GM23338 (cell line): Measurements from ENCODE around the gene TMEM212. TPM values are rescaled to one million over a fixed set of nuclear protein-coding genes. Genes with fewer than 3 reads are reported as not detected.
"Not testable (repeated sequence)": the region's sequence is repeated elsewhere in the genome, so short reads cannot be mapped to it uniquely, and the experiment has no call there.

ENCODE experiments used
- ATAC-seq: fragments of 200-7000 bp; cut with Tn5 transposase; 3 replicates; pipeline ENCODE4 v1.9.1; 2020
- DNase-seq: peaks from one replicate; pipeline ENCODE4 v3.0.0-alpha.2; 2015; ENCODE audit warnings: low spot score
- H2AFZ ChIP-seq: fragments of 200-600 bp; sonication (generic); 2 replicates; pipeline ENCODE4 v1.8.0; 2016; ENCODE audit warnings: antibody characterized with exemption, mild to moderate bottlenecking, moderate library complexity
- H3F3A ChIP-seq: fragments of 200-600 bp; sonication (generic); replicated peaks from 2 replicates; pipeline ENCODE4 v1.8.0; 2017; ENCODE audit warnings: antibody characterized with exemption, mixed run types, low read depth
- H3K27ac ChIP-seq: fragments of 200-600 bp; sonication (generic); 2 replicates; pipeline ENCODE4 v1.6.1; 2016; ENCODE audit warnings: low read depth
- H3K27me3 ChIP-seq: fragments of 200-600 bp; sonication (generic); 2 replicates; pipeline ENCODE4 v1.8.0; 2016; ENCODE audit warnings: mild to moderate bottlenecking, mixed run types, moderate library complexity; ENCODE audit not compliant: insufficient read depth
- H3K36me3 ChIP-seq: fragments of 200-600 bp; sonication (generic); 2 replicates; pipeline ENCODE4 v1.8.0; 2016; ENCODE audit warnings: mild to moderate bottlenecking; ENCODE audit not compliant: insufficient read depth
- H3K4me1 ChIP-seq: fragments of 200-600 bp; sonication (generic); 2 replicates; pipeline ENCODE4 v1.8.0; 2016; ENCODE audit warnings: mild to moderate bottlenecking, moderate library complexity; ENCODE audit not compliant: insufficient read depth
- H3K4me2 ChIP-seq: fragments of 200-600 bp; sonication (generic); 2 replicates; pipeline ENCODE4 v1.7.1; 2017; ENCODE audit warnings: mixed run types
- H3K4me3 ChIP-seq: fragments of 200-600 bp; sonication (generic); 2 replicates; pipeline ENCODE4 v1.6.1; 2016; ENCODE audit warnings: mixed run types
- H3K79me2 ChIP-seq: fragments of 200-600 bp; sonication (generic); replicated peaks from 2 replicates; pipeline ENCODE4 v1.8.0; 2017; ENCODE audit warnings: mild to moderate bottlenecking; ENCODE audit not compliant: insufficient read depth
- H3K9me2 ChIP-seq: fragments of 200-600 bp; sonication (generic); 2 replicates; pipeline ENCODE4 v1.8.0; 2017; ENCODE audit not compliant: insufficient read depth
- H4K20me1 ChIP-seq: fragments of 200-600 bp; sonication (generic); replicated peaks from 2 replicates; pipeline ENCODE4 v1.8.0; 2017; ENCODE audit warnings: mild to moderate bottlenecking; ENCODE audit not compliant: insufficient read depth
- H3K27ac Mint-ChIP-seq: 2 replicates; pipeline ENCODE4 v1.8.0; 2020; ENCODE audit warnings: inconsistent platforms, mild to moderate bottlenecking, moderate library complexity, mixed read lengths
- H3K27me3 Mint-ChIP-seq: 3 replicates; pipeline ENCODE4 v1.8.0; 2022; ENCODE audit warnings: low read depth, mild to moderate bottlenecking, moderate library complexity, mixed read lengths, inconsistent platforms; ENCODE audit not compliant: insufficient read depth, poor library complexity
- H3K36me3 Mint-ChIP-seq: 3 replicates; pipeline ENCODE4 v1.8.0; 2021; ENCODE audit warnings: low read depth, mild to moderate bottlenecking, inconsistent platforms, moderate library complexity, mixed read lengths
- H3K4me1 Mint-ChIP-seq: 3 replicates; pipeline ENCODE4 v1.8.0; 2020; ENCODE audit warnings: mild to moderate bottlenecking, inconsistent platforms, mixed read lengths
- H3K4me3 Mint-ChIP-seq: 3 replicates; pipeline ENCODE4 v1.8.0; 2021; ENCODE audit warnings: moderate library complexity, mild to moderate bottlenecking, inconsistent platforms, mixed read lengths
- H3K9me3 Mint-ChIP-seq: 3 replicates; pipeline ENCODE4 v1.8.0; 2020; ENCODE audit warnings: moderate library complexity, mild to moderate bottlenecking, inconsistent platforms, mixed read lengths
- CREB1 ChIP-seq: fragments of 250-450 bp; sonication (Bioruptor Pico); IDR thresholded peaks from 2 replicates; pipeline ENCODE4 v1.5.0; 2020; ENCODE audit warnings: low read depth, mild to moderate bottlenecking, moderate library complexity
- EZH2phosphoT487 ChIP-seq: fragments of 200-600 bp; sonication (generic); IDR thresholded peaks from one replicate; pipeline ENCODE4 v1.8.1; 2018; ENCODE audit warnings: antibody characterized with exemption; ENCODE audit not compliant: unreplicated experiment
- JUNB ChIP-seq: IDR thresholded peaks from one replicate; pipeline ENCODE4 v1.6.1; 2016; ENCODE audit warnings: antibody characterized with exemption; ENCODE audit not compliant: unreplicated experiment
- NANOG ChIP-seq: IDR thresholded peaks from 2 replicates; pipeline ENCODE4 v1.6.1; 2016; ENCODE audit warnings: antibody characterized with exemption, borderline replicate concordance
- POLR2AphosphoS5 ChIP-seq: IDR thresholded peaks from 2 replicates; pipeline ENCODE4 v1.6.1; 2016; ENCODE audit warnings: antibody characterized with exemption, low read depth
- STAT1 ChIP-seq: IDR thresholded peaks from one replicate; pipeline ENCODE4 v1.6.1; 2016; ENCODE audit warnings: antibody characterized with exemption; ENCODE audit not compliant: unreplicated experiment
- polyA plus RNA-seq: library from polyadenylated mRNA; unstranded; fragments of >200 nt; fragmentation: Nextera tagmentation; extraction: Ambion mirVana; gene quantifications from 2 replicates; pipeline ENCODE4 v1.2.1, GENCODE V29; 2016
- total RNA-seq: library from RNA; depleted of rRNA; stranded (reverse); fragments of >200 nt; shearing (Covaris generic); gene quantifications from 2 replicates; pipeline ENCODE4 v1.2.3, GENCODE V29; 2014
- TF ChIP-seq, protein P1 (sequence below): IDR thresholded peaks from 2 replicates; pipeline ENCODE4 v1.6.1; 2016; ENCODE audit warnings: antibody characterized with exemption
- TF ChIP-seq, protein P2 (sequence below): fragments of 250-450 bp; sonication (Bioruptor Pico); IDR thresholded peaks from 2 replicates; pipeline ENCODE4 v1.5.0; 2020; ENCODE audit warnings: mild to moderate bottlenecking, moderate library complexity

TMEM212 gene
- total and polyA plus RNA-seq, 2 experiments from 2014 or later, result not detected

GRCh38 chr3:171813897-171814460 is 29.2 kb upstream of the TMEM212 start (continued):
- TF ChIP-seq, protein P1, sequence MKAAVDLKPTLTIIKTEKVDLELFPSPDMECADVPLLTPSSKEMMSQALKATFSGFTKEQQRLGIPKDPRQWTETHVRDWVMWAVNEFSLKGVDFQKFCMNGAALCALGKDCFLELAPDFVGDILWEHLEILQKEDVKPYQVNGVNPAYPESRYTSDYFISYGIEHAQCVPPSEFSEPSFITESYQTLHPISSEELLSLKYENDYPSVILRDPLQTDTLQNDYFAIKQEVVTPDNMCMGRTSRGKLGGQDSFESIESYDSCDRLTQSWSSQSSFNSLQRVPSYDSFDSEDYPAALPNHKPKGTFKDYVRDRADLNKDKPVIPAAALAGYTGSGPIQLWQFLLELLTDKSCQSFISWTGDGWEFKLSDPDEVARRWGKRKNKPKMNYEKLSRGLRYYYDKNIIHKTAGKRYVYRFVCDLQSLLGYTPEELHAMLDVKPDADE, result no peak
- TF ChIP-seq POLR2AphosphoS5 (no peak), NANOG (no peak), CREB1 (CRISPR knock-in tag) (no peak), EZH2phosphoT487 (no peak), JUNB (no peak), STAT1 (no peak)
- TF ChIP-seq, protein P2, sequence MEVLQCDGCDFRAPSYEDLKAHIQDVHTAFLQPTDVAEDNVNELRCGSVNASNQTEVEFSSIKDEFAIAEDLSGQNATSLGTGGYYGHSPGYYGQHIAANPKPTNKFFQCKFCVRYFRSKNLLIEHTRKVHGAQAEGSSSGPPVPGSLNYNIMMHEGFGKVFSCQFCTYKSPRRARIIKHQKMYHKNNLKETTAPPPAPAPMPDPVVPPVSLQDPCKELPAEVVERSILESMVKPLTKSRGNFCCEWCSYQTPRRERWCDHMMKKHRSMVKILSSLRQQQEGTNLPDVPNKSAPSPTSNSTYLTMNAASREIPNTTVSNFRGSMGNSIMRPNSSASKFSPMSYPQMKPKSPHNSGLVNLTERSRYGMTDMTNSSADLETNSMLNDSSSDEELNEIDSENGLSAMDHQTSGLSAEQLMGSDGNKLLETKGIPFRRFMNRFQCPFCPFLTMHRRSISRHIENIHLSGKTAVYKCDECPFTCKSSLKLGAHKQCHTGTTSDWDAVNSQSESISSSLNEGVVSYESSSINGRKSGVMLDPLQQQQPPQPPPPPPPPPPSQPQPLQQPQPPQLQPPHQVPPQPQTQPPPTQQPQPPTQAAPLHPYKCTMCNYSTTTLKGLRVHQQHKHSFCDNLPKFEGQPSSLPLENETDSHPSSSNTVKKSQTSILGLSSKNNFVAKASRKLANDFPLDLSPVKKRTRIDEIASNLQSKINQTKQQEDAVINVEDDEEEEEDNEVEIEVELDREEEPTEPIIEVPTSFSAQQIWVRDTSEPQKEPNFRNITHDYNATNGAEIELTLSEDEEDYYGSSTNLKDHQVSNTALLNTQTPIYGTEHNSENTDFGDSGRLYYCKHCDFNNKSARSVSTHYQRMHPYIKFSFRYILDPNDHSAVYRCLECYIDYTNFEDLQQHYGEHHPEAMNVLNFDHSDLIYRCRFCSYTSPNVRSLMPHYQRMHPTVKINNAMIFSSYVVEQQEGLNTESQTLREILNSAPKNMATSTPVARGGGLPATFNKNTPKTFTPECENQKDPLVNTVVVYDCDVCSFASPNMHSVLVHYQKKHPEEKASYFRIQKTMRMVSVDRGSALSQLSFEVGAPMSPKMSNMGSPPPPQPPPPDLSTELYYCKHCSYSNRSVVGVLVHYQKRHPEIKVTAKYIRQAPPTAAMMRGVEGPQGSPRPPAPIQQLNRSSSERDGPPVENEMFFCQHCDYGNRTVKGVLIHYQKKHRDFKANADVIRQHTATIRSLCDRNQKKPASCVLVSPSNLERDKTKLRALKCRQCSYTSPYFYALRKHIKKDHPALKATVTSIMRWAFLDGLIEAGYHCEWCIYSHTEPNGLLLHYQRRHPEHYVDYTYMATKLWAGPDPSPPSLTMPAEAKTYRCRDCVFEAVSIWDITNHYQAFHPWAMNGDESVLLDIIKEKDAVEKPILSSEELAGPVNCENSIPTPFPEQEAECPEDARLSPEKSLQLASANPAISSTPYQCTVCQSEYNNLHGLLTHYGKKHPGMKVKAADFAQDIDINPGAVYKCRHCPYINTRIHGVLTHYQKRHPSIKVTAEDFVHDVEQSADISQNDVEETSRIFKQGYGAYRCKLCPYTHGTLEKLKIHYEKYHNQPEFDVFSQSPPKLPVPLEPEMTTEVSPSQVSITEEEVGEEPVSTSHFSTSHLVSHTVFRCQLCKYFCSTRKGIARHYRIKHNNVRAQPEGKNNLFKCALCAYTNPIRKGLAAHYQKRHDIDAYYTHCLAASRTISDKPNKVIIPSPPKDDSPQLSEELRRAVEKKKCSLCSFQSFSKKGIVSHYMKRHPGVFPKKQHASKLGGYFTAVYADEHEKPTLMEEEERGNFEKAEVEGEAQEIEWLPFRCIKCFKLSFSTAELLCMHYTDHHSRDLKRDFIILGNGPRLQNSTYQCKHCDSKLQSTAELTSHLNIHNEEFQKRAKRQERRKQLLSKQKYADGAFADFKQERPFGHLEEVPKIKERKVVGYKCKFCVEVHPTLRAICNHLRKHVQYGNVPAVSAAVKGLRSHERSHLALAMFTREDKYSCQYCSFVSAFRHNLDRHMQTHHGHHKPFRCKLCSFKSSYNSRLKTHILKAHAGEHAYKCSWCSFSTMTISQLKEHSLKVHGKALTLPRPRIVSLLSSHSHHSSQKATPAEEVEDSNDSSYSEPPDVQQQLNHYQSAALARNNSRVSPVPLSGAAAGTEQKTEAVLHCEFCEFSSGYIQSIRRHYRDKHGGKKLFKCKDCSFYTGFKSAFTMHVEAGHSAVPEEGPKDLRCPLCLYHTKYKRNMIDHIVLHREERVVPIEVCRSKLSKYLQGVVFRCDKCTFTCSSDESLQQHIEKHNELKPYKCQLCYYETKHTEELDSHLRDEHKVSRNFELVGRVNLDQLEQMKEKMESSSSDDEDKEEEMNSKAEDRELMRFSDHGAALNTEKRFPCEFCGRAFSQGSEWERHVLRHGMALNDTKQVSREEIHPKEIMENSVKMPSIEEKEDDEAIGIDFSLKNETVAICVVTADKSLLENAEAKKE (CRISPR knock-in tag), result no peak

DNA sequence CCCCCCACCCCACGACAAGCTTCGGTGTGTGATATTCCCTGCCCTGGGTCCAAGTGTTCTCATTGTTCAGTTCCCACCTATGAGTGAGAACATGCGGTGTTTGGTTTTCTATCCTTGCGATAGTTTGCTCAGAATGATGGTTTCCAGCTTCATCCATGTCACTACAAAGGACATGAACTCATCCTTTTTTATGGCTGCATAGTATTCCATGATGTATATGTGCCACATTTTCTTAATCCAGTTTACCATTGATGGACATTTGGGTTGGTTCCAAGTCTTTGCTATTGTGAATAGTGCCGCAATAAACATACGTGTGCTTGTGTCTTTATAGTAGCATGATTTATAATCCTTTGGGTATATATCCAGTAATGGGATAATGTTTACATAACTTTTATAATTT is 28.5 kb upstream of the TMEM212 start:
- not testable (repeated sequence) for H3K36me3 ChIP-seq, H3K4me3 Mint-ChIP-seq, H3K4me1 ChIP-seq, H3K4me3 ChIP-seq, H3K4me1 Mint-ChIP-seq, H4K20me1 ChIP-seq, H3K4me2 ChIP-seq, H3K79me2 ChIP-seq, DNase-seq, H3K27ac Mint-ChIP-seq, H3F3A ChIP-seq, H3K9me2 ChIP-seq, H2AFZ ChIP-seq, H3K27ac ChIP-seq, H3K36me3 Mint-ChIP-seq, ATAC-seq, H3K9me3 Mint-ChIP-seq
- peaks cover 30% of the 10 kb centered on the region for H3K27me3 ChIP-seq
- H3K27me3 Mint-ChIP-seq, result peaks cover 12% of the 10 kb centered on the region
